GM13977 (cell line): Measurements from ENCODE around the gene SMARCAL1.

Source experiments
- DNase-seq: peaks from one replicate; pipeline ENCODE4 v3.0.0; 2012; ENCODE audit warnings: low spot score
- in situ Hi-C: fragments of 300-500 bp; cut with MboI; formaldehyde crosslinking; loops from one replicate; pipeline ENCODE4 v1.12.0; 2022; ENCODE audit warnings: low sequenced_read_pairs, low pct_unique_long_range_greater_than_20kb, mixed read lengths, inconsistent platforms; ENCODE audit not compliant: unreplicated experiment
- TF ChIP-seq, protein P1 (sequence below): IDR thresholded peaks from 2 replicates; pipeline ENCODE4 v1.5.1; 2012; ENCODE audit warnings: mild to moderate bottlenecking, control low read depth; ENCODE audit not compliant: insufficient read depth; ENCODE audit errors: extremely low read depth, missing control alignments

SMARCAL1 gene

DNA sequence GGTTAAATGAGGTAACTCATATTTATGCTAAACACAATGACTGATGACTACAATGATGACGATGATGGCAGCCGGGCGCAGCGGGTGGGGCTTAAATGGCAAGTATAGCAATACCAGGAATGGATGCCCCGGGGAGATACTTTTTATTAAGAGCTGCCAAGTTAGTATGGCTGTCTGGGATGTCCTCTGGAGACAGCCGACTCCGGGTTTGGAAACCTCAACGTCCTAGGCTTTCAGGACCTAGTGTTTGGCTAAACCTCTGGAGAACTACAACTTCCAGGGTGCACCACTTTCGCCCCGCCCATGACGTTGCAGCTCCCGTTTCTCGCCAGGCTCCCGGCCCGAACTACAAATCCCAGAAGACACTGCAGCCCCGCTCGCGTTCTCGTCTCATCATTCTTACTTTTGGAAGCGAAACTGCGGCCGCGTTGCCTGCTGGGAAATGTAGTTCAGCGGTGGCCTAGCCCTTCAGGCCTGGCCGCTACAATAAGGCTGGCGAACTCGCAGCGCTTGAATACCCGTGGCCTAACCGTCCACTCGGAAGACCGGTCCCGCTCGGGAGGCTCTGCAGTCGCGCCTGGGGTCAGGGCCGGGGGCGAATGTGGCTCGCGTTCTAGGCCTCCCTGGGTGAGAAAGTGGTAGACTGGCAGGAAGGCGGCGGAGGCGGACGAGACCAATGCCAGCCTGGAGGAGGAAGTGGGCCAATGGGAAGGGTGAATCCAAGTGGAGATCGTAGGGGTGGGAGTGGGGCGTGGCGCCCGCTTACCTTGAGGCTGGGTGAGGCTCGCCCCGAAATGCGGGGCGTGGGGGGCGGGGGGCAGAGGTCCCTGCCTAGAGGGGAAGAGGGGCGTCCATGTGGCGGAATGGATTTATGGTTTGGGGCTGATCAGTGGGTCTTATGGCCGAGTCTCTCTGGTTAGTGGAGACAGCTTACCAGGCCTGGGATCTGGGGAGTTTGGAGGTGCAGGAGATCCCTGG, at the start of gene SMARCAL1:
TSS of gene SMARCAL1 (plus strand) at position 463 of the 978 bp plus-strand sequence. CDS start 2,221 bp downstream, outside the sequence.
- TF ChIP-seq, protein P1, sequence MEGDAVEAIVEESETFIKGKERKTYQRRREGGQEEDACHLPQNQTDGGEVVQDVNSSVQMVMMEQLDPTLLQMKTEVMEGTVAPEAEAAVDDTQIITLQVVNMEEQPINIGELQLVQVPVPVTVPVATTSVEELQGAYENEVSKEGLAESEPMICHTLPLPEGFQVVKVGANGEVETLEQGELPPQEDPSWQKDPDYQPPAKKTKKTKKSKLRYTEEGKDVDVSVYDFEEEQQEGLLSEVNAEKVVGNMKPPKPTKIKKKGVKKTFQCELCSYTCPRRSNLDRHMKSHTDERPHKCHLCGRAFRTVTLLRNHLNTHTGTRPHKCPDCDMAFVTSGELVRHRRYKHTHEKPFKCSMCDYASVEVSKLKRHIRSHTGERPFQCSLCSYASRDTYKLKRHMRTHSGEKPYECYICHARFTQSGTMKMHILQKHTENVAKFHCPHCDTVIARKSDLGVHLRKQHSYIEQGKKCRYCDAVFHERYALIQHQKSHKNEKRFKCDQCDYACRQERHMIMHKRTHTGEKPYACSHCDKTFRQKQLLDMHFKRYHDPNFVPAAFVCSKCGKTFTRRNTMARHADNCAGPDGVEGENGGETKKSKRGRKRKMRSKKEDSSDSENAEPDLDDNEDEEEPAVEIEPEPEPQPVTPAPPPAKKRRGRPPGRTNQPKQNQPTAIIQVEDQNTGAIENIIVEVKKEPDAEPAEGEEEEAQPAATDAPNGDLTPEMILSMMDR = no peak
- in situ Hi-C loops = no loop called here
- DNase-seq = peak; percentile 88

DNA sequence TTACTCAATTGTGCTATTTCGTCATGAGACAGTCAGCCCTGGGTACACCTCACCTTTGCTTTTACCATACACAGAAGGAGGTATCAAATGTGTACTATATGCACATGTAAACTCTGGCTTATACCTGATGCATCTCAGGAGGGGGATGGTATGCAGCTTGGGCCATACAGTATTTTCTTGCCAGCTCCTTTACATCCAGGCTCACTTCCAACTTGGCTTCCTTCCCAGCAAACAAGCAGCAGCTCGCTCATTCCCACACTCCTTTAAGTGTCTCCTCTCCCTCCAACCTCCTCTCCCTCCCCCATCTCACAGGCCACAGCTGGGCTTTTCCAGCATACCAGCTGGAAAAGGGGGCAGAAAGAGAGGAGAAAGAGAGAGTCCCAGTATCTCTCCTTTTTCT, 49.6 kb upstream of the SMARCAL1 start:
- DNase-seq = no peak
- in situ Hi-C loops = no loop called here
- TF ChIP-seq, protein P1 = no peak

DNA sequence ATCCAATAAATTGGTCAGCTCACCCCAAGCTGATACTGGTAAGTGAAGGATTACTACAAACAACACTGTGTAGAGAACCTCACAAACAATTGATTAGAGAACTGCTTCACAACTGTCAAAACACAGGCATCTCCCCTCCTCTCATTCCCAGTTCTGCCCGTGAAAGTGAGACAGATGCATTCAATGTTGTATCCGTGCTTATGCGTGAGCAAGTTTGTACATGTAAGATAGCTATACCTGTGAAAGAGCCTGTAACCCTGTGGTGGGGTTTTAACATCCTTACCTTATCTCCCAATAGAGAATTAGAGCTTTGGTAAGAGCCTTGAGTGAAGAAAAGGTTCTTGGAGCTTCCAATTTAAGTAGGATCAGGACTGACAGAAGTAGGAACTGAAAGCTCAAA, 49.1 kb upstream of the SMARCAL1 start:
- TF ChIP-seq, protein P1 = no peak
- in situ Hi-C loops = no loop called here
- DNase-seq = no peak

DNA sequence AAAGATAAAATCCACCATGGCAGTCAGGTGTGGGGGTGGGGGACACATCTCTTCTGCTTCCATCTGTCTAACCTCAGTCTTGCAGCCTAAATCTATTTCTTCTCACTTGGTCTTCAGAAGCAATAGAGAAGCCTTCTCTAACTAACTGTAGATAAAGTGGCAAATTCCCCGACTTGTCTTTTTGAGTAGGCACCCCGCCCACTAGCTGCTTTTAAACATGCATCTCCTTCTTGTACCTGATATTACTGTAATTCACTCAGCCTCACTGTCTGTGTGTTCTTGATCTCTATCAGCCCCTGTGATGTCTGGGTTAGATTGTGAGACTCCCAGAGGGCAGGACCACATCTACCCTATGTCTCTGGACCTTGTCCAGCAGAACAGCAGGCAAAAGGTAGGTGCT, 46.8 kb upstream of the SMARCAL1 start:
- in situ Hi-C loops = no loop called here
- DNase-seq = no peak
- TF ChIP-seq, protein P1 = no peak

DNA sequence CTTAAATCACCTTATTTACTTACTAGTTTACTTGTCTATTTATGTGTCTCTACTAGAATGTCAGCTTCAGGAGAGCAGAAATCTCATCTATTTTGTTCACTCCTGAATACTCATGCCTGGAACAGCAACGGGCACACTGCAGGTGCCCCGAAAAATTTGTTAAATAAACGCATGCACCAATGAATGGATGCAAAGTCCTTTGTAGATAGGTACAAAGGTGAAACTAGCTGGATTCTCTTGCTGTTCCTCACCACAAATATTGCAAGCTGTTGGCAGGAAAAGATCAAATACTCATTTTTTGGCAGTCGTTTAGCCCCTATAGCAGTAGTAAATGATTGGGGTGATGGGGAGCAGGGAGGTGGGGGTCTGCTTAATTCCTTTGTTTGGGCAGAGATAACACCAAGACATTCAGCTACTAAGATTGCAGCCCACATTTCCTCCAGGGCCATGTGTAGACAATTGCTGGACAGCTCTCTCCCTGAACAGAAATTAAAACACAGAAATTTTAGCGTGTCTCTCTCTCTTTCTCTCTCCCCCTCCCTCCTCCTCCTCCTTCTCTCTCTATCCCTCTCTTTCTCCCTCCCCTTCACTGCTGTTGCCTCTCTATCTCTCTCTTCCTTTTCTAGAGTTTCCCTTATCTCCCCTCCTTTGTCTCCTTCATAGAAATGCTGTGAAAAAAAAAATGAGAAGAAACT, 45.4 kb upstream of the SMARCAL1 start:
- TF ChIP-seq, protein P1 = no peak
- DNase-seq = no peak
- in situ Hi-C loops = no loop called here

DNA sequence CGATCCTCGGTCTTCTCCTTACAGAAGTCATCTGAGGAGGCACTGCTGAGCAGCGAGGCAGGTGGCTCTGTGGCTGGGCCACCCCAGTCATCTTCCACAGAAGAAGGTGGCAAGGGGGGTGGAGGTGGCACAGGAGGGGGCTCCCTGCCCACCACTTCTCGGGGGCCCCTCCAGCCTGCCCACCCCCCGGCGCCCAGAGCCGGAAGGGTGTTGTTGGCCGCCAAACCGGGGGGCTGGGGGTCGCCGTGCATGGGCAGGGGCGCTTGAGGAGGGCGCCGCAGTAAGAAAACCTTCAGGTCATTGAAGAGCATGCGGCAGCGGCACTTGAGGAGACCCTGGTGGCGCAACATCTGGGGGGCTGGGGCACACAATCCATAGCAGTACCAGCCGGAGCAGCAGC, 42.5 kb upstream of the SMARCAL1 start:
- DNase-seq = no peak
- in situ Hi-C loops = no loop called here
- TF ChIP-seq, protein P1 = no peak
